Measurements from ENCODE around the gene ZBTB20.

GRCh38 chr3:114879059-114880031 is 267.7 kb downstream of the ZBTB20 start:
- TF ChIP-seq CTCF (IDR thresholded peaks at IDR 0.05; ENCODE audit: low read depth, low read length, poor library complexity, severe bottlenecking) = no peak
- no peak for TF ChIP-seq EZH2phosphoT487 (IDR thresholded peaks at IDR 0.05; ENCODE audit: borderline replicate concordance, low read length)
